Pancreas (tissue), 10 donors: ENCODE measurements around the gene NPTN. TPM values are rescaled to one million over a fixed set of nuclear protein-coding genes. Genes with fewer than 3 reads are reported as not detected.

Source experiments
- ATAC-seq, 4 donors: fragments of 200-7000 bp; cut with Tn5 transposase; one replicate each; pipeline versions ENCODE4 v1.8.0 to v1.9.1; 2020; ENCODE audit warnings: mild to moderate bottlenecking in 4 of 4, moderate library complexity in 4 of 4
- DNase-seq, 6 donors: peaks; one replicate each; pipeline ENCODE4 v3.0.0-alpha.2; 2020
- FAIRE-seq: peaks from 2 replicates; lab custom pipeline; 2012; peaks lifted over from hg19 to GRCh38; lab: Jason Lieb, UNC
- H3K27ac ChIP-seq, 4 donors: fragments of 200-600 bp; sonication (generic); 1 replicate in 3 of 4; 2 replicates in 1 of 4; pipeline versions ENCODE4 v1.5.0 to v1.8.0; 2020
- H3K27me3 ChIP-seq, 4 donors: fragments of 200-600 bp; one replicate each; pipeline ENCODE4 v1.8.0; 2021
- H3K36me3 ChIP-seq, 3 donors: fragments of 200-600 bp; sonication (generic) in 1 of 3; one replicate each; pipeline versions ENCODE4 v1.5.0 to v1.8.0; 2020 to 2021
- H3K4me1 ChIP-seq, 3 donors: fragments of 200-600 bp; one replicate each; pipeline ENCODE4 v1.8.0; 2021
- H3K4me3 ChIP-seq, 4 donors: fragments of 200-600 bp; sonication (generic) in 2 of 4; one replicate each; pipeline versions ENCODE4 v1.5.0 to v1.8.0; 2020 to 2021
- H3K9me3 ChIP-seq, 4 donors: fragments of 200-600 bp; one replicate each; pipeline ENCODE4 v1.8.0; 2021
- CTCF ChIP-seq, 4 donors: fragments of 200-600 bp; sonication (generic) in 3 of 4; IDR thresholded peaks; one replicate each; pipeline versions ENCODE4 v1.5.0 to v1.8.0; 2021; ENCODE audit warnings: antibody characterized with exemption in 4 of 4
- WGBS, 2 donors: extraction: QIAGEN DNeasy Blood & Tissue Kit; methylation state at CpG; one replicate each; pipeline ENCODE4 v1.1.7; 2013; 5-methylcytosine and 5-hydroxymethylcytosine counted together
- intact Hi-C, 3 donors: fragments of 100-400 bp; cut with DNase I; formaldehyde crosslinking; loops; one replicate each; pipeline versions ENCODE4 v1.11.1 to v1.14.2; 2022
- polyA plus RNA-seq, 2 donors: library from polyadenylated mRNA; stranded (reverse); fragments of 200-250 nt; gene quantifications; one replicate each; pipeline ENCODE4 v1.2.3, GENCODE V29; 2013
- total RNA-seq, 6 donors: library from RNA; stranded (reverse); fragmentation: NEBNext Ultra II Directional in 4 of 6; extraction: Animal tissue kit (Norgen Biotek cat#: 25700) in 4 of 6; gene quantifications; one replicate each; pipeline versions ENCODE4 v1.2.1 to v1.2.4, GENCODE V29; 2021 to 2023
- donor health status: healthy with polysubstance abuse.
- donor health status: DM: no; HTN: no; CAD: no; lungs with moderate emphysema.
- donor health status: DM: no; HTN: no; CAD: no.
- donor health status: control.
- donor health status: control.
- donor health status: Bipolar disorder and iron deficiency.
- donor health status: DM: yes; HTN: yes; CAD: no.
- donor health status: DM: no; HTN: no; CAD: no.
- donor health status: DM: no; HTN: no; CAD: no.
- donor health status: DM: yes; HTN: yes; CAD: no.

Gene NPTN
- total and polyA plus RNA-seq, 8 donors = 16.2 to 61.9 (median 36.8) TPM

- intact Hi-C loops = no loop called here
Observed at GRCh38 chr15:73590263-73590662, 42.9 kb downstream of the NPTN start.

GRCh38 chr15:73589766-73590165 lies 43.4 kb downstream of the NPTN start:
- Histone ChIP-seq H3K9me3 (no peaks in the 10 kb centered on the region), H3K27me3 (no peaks in the 10 kb centered on the region), H3K27ac (no peak overlapping the region), H3K36me3 (peaks cover 0 to 26% (median 11%) of the 10 kb centered on the region in 3 donors), H3K4me3 (no peak overlapping the region), H3K4me1 (peaks cover 0 to 11% (median 7%) of the 10 kb centered on the region in 3 donors)
- no peak for DNase-seq
- 88 to 96% methylated on average over 1 of the region's 1 CpG for WGBS, 2 donors
- no peak for TF ChIP-seq CTCF (IDR thresholded peaks at IDR 0.05)
- no peak for FAIRE-seq
- no peak for ATAC-seq
- intact Hi-C loops = no loop called here

More at GRCh38 chr15:73590263-73590662, 42.9 kb downstream of the NPTN start:
- Histone ChIP-seq H3K27me3 (no peaks in the 10 kb centered on the region), H3K4me1 (peaks cover 0 to 11% (median 7%) of the 10 kb centered on the region in 3 donors), H3K27ac (no peak overlapping the region), H3K36me3 (peaks cover 0 to 26% (median 11%) of the 10 kb centered on the region in 3 donors), H3K4me3 (no peak overlapping the region), H3K9me3 (no peaks in the 10 kb centered on the region)
- TF ChIP-seq CTCF (IDR thresholded peaks at IDR 0.05) = no peak
- WGBS, 2 donors = 95 to 97% methylated on average over 5 of the region's 5 CpGs
- DNase-seq (no peak), ATAC-seq (no peak), FAIRE-seq (no peak)

- H3K9me3 ChIP-seq = no peaks in the 10 kb centered on the region
- TF ChIP-seq CTCF (IDR thresholded peaks at IDR 0.05) = no peak
- peaks cover 0 to 48% (median 11%) of the 10 kb centered on the region in 3 donors for H3K36me3 ChIP-seq
- H3K4me3 ChIP-seq = no peak overlapping the region
- intact Hi-C loops = no loop called here
- FAIRE-seq (no peak), DNase-seq (no peak), ATAC-seq (no peak)
- WGBS, 2 donors = 69 to 77% methylated on average over 5 of the region's 5 CpGs
- H3K4me1 ChIP-seq = no peaks in the 10 kb centered on the region
- H3K27ac ChIP-seq = no peak overlapping the region
- H3K27me3 ChIP-seq = no peaks in the 10 kb centered on the region
Observed at GRCh38 chr15:73585871-73586654, 47.1 kb downstream of the NPTN start.

- Histone ChIP-seq H3K9me3 (no peaks in the 10 kb centered on the region), H3K36me3 (peaks cover 0 to 48% (median 11%) of the 10 kb centered on the region in 3 donors), H3K27ac (no peak overlapping the region), H3K27me3 (no peaks in the 10 kb centered on the region), H3K4me1 (no peaks in the 10 kb centered on the region), H3K4me3 (no peak overlapping the region)
- intact Hi-C loops = no loop called here
- FAIRE-seq (no peak), ATAC-seq (no peak), DNase-seq (no peak)
- TF ChIP-seq CTCF (IDR thresholded peaks at IDR 0.05) = no peak
- 70 to 74% methylated on average over 5 of the region's 5 CpGs for WGBS, 2 donors
Observed at GRCh38 chr15:73584699-73585420, 48.3 kb downstream of the NPTN start.
